ENCODE data around the gene CDH4. TPM values are rescaled to one million over a fixed set of nuclear protein-coding genes. Genes with fewer than 3 reads are reported as not detected.

The CDH4 gene
- total RNA-seq, 2 donors from 2014 or later = 0.05 to 2.2 TPM

GRCh38 chr20:61769286-61769832 is 517.3 kb downstream of the CDH4 start:
- 92% methylated on average over 11 of the region's 11 CpGs for WGBS
- Histone ChIP-seq H3K9me3 (no peaks in the 10 kb centered on the region), H3K4me1 (replicated peaks) (no peaks in the 10 kb centered on the region), H3K36me3 (no peaks in the 10 kb centered on the region), H3K4me3 (no peak overlapping the region), H3K27ac (no peak overlapping the region), H3K27me3 (replicated peaks; ENCODE audit: insufficient read depth) (no peaks in the 10 kb centered on the region)
- TF ChIP-seq POLR2A (IDR thresholded peaks at IDR 0.05) (no peak), POLR2AphosphoS5 (IDR thresholded peaks at IDR 0.05) (no peak), CTCF (IDR thresholded peaks at IDR 0.05) (no peak)
- intact Hi-C loops (cut with DNase I) = no loop called here
- DNase-seq (ENCODE audit: low spot score) = no peak

GRCh38 chr20:61770113-61770585 is 518.1 kb downstream of the CDH4 start:
- no peak for TF ChIP-seq POLR2AphosphoS5 (IDR thresholded peaks at IDR 0.05)
- no peak for TF ChIP-seq POLR2A (IDR thresholded peaks at IDR 0.05)
- TF ChIP-seq CTCF (IDR thresholded peaks at IDR 0.05) = no peak
- intact Hi-C loops (cut with DNase I) = no loop called here

GRCh38 chr20:61771805-61772350 is 519.8 kb downstream of the CDH4 start:
- no peaks in the 10 kb centered on the region for H3K4me1 ChIP-seq (replicated peaks)
- H3K9me3 ChIP-seq = no peaks in the 10 kb centered on the region
- WGBS = 80% methylated on average over 8 of the region's 8 CpGs
- intact Hi-C loops (cut with DNase I) = no loop called here
- no peak overlapping the region for H3K4me3 ChIP-seq
- H3K27me3 ChIP-seq (replicated peaks; ENCODE audit: insufficient read depth) = no peaks in the 10 kb centered on the region
- no peaks in the 10 kb centered on the region for H3K36me3 ChIP-seq
- no peak for DNase-seq (ENCODE audit: low spot score)
- TF ChIP-seq POLR2AphosphoS5 (IDR thresholded peaks at IDR 0.05) = no peak
- no peak for TF ChIP-seq CTCF (IDR thresholded peaks at IDR 0.05)
- TF ChIP-seq POLR2A (IDR thresholded peaks at IDR 0.05) = no peak
- H3K27ac ChIP-seq = no peak overlapping the region

More at GRCh38 chr20:61770113-61770585, 518.1 kb downstream of the CDH4 start:
- Histone ChIP-seq H3K4me1 (replicated peaks) (no peaks in the 10 kb centered on the region), H3K27ac (no peak overlapping the region), H3K27me3 (replicated peaks; ENCODE audit: insufficient read depth) (no peaks in the 10 kb centered on the region), H3K9me3 (no peaks in the 10 kb centered on the region), H3K36me3 (no peaks in the 10 kb centered on the region), H3K4me3 (no peak overlapping the region)
- no peak for DNase-seq (ENCODE audit: low spot score)
- 92% methylated on average over 16 of the region's 16 CpGs for WGBS

- no peak for TF ChIP-seq POLR2AphosphoS5 (IDR thresholded peaks at IDR 0.05)
- no peak for TF ChIP-seq POLR2A (IDR thresholded peaks at IDR 0.05)
- TF ChIP-seq CTCF (IDR thresholded peaks at IDR 0.05) = no peak
- no peaks in the 10 kb centered on the region for H3K27me3 ChIP-seq (replicated peaks; ENCODE audit: insufficient read depth)
- no peaks in the 10 kb centered on the region for H3K9me3 ChIP-seq
- WGBS = 88% methylated on average over 53 of the region's 53 CpGs
- H3K36me3 ChIP-seq = no peaks in the 10 kb centered on the region
- no peak overlapping the region for H3K4me3 ChIP-seq
- intact Hi-C loops (cut with DNase I) = no loop called here
- DNase-seq (ENCODE audit: low spot score) = no peak
- no peaks in the 10 kb centered on the region for H3K4me1 ChIP-seq (replicated peaks)
- no peak overlapping the region for H3K27ac ChIP-seq
Observed at GRCh38 chr20:61772828-61773631, 521.0 kb downstream of the CDH4 start.

Data from prostate gland (tissue), 2 donors.